ENCODE results near the gene NDUFA12.

The NDUFA12 gene

GRCh38 chr12:94930772-94931171 lies 72.7 kb downstream of the NDUFA12 start:
- no peak for DNase-seq

- no peak for DNase-seq
These were observed 73.3 kb downstream of the NDUFA12 start for GRCh38 chr12:94930216-94930654.

- no peak for DNase-seq
These were observed 73.7 kb downstream of the NDUFA12 start for GRCh38 chr12:94929780-94930179.

- no peak for DNase-seq
These were observed 77.8 kb downstream of the NDUFA12 start for GRCh38 chr12:94925729-94926128.

- DNase-seq: no peak
These were observed 78.3 kb downstream of the NDUFA12 start for GRCh38 chr12:94925206-94925605.

- DNase-seq: no peak
These were observed 80.9 kb downstream of the NDUFA12 start for GRCh38 chr12:94922561-94922960.

Data from activated naive CD4-positive, alpha-beta T cell (primary cell).